DLD1 (cell line): ENCODE measurements around the gene DKC1.

ENCODE experiments used
- in situ Hi-C: cut with HindIII; loops from 2 replicates; pipeline ENCODE4 v1.10.0; 2017; ENCODE audit warnings: low sequenced_read_pairs

Gene DKC1

DNA sequence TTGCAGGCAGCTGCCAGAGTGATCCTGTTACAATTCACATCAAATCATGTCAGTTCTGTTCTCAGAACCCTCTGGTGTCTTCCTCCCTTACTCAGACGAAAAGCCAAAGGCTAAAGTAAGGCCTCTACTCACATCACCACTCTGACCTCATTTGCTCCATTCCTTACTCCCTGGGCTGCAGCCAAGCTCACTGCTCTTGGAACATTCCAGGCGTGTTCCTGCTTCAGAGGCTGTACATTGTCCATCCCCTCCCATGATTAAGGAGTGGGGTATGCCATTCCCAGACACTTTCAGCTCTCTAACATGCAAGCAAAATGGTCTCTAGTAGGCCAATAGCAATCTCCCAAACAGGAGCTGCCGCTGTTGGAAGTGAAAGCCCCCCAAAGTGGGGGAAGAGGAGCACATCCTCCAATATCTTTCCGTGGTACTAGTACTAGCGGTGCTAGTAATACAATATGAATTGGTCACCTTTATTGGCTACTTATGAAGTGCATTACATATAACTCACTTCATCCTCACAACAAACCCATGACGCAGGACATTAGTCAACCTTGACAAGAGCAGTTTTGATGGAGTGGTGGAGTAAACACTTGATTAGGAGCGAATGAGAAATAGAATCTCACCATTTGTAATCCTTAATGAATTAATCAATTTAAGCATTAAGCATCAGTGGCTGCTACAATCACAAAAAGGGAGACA lies 26.8 kb upstream of the DKC1 start:
- in situ Hi-C loops, result no loop called here

GRCh38 chrX:154737136-154737535 lies 25.5 kb upstream of the DKC1 start:
- in situ Hi-C loops, result no loop called here

DNA sequence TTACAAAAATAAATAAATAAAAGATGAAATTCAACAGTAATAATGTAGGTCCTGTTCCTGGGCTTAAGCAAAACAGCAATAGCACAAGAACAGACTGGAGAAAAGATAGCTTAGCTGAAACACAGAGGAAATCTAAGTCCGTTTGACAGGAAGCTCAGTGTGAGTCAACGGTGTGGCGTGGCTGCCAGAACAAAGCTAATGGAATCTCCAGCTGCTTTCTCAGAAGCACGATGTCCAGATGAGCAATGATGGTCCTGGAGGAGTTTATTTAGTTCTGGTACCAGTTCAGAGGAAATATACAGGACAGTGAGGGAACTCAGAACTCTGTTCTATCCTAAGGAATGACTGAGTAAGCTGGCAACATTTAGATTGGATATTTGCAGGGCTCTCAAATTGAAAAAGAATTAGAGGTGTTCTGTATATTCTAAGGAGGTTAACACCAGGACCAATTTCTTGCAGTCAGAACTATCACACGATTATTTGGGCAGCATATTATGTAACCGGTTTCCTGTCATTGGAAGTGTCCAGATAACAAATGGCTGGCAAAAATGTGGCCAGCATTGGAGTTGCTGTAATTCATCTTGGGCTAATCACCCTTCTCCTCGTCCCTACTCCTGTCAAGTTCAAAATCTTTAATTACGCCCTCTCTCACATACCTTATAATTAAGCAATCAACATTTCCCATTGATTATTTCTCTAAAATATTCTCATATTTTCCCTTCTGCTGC lies 24.5 kb upstream of the DKC1 start:
- in situ Hi-C loops, result no loop called here

DNA sequence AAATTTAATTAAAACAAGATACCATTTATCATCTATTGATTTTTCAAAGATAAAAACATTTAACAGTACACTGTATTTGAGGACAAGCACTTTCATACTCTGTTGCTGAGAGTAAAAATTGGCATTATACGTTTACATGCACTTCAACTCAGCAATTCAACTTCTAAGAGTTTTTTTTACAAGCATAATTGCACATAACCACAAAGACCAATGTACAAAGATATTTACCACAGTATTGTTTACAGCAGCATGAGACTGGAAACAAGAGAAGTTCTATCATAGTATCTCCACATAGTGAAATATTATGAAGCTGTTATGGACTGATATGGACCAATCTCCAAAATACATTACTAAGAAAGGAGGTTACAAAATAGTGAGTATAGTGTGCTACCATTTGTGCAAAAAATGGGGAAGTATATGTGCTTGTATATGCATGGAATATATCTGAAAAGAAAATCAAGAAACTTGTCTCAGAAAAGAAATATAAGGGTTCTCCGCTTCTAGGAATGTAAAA lies 22.7 kb upstream of the DKC1 start:
- in situ Hi-C loops, result no loop called here

DNA sequence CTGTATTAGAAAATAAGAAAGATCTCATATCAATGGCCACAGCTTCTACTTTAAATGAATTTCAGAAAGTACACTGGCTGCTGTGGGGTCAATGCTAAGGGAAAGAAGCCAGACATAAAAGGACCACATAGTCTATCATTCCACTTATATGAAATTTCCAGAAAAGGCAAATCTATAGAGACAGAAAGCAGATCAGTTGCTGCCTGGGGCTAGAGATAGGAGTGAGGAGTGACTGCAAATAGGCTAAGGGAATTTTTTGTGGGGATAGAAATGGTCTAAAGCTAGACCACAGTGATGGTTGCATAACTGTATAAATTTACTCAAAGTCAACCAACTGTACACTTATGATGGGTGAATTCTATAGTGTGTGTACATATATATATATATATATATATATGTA lies 20.1 kb upstream of the DKC1 start:
- in situ Hi-C loops, result no loop called here

DNA sequence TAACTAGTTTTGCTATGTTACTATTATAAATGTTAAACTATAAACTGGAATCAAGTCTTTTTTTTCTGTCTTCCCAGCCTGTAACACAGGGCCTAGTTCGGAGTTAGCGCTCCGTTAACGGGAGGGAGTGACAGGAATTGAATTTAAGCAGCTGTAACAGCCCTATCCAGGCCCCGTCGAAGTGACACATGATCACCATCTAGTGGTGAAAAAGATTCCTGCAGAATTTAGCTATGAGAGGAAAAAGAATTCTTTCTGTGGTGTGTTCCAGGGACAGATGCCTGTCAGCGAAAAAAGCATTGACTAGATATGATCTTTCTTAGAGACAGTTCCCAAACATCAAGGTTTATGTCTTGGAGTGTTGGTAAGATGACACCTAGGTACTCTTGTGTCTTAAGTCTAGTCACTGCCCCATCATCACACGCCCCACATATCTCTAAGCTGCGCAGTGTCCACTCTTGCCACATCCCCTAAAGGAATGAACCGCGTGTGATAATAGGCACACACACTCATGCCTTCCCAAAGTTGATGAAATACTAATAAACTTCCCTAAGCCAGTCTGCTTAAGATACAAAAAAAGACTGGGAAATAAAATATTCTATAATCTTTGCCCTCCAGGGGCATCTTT lies 13.8 kb upstream of the DKC1 start:
- in situ Hi-C loops, result no loop called here

GRCh38 chrX:154749856-154750255 lies 12.8 kb upstream of the DKC1 start:
- in situ Hi-C loops, result no loop called here

DNA sequence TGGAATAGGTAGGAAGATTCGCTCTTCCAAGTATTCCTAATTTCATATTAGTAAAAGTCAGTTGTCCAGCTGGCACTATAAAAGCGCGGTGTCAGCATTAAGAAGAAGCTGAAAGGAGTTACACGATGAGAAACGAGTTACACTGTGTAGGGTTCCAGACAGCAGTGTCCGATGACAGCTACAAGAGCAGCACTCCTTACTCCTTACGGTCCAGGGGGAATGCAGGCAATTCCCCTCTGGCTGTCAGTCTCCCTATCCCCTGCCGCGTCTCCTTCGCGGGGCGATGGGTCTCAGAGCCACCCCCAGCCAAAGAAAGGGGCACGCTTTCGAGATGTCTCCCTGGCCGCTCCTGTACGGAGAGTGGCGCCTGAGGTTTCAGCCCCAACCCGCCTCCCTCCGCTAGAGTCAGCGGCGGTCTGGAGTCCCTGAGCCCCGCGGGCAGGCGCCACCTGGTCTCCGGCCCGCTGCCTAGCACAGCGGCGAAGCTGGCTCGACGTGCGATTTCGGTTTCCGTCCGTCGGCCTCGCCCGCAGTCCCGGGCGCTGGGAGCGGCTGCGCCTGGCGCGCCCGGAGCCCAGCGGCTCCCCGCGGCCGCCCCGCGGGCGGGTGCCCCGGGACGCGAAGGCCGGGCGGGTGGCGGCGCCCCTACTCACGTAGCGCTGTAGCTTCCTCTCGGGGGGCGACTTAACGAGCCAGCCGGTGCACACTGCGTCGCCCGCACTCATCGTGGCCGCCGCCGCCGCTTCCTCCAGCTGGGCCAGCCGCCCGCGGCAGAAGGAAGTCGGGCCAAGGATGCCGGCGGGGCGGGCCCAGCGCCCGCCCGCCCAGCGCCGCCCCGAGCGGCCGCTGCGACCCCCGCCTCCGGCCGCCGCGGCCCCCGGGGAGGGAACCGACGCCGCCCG lies 12.1 kb upstream of the DKC1 start, which contains the start of gene GAB3:
GAB3 (minus strand) TSS at position 777 of the 902 bp plus-strand sequence; CDS start at position 725, 52 bp downstream.
- in situ Hi-C loops, result no loop called here

GRCh38 chrX:154751203-154751668 lies 11.4 kb upstream of the DKC1 start:
- in situ Hi-C loops, result no loop called here

DNA sequence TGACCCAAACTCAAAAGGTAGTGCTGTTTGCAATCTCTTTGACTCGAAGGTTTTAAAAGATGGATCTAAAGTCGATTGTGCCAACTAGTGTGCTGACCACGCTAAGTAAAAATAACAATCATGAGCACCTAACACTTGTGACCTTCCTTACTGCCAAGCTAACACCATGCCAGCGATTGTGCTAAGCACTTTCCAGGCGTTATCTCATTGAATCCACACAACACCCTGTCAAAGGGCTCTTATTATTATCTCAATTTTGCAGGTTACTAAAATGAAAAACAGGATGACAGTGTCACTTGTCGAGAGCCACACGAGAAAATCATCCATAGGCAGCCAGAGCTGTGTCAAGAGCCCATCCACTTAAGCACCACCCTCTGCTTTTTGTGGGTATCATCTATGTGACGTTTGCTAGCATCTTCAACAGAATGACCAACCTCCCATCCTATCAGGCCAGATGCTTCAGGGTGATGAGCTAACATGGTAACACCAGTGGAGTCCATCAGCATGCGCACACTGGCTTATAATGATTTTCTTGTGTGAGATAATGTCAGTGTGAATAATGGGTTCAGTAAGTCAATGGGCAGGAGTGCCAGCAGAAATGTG lies 10.9 kb upstream of the DKC1 start:
- in situ Hi-C loops, result no loop called here

GRCh38 chrX:154758696-154759095 lies 4.0 kb upstream of the DKC1 start:
- in situ Hi-C loops, result no loop called here

DNA sequence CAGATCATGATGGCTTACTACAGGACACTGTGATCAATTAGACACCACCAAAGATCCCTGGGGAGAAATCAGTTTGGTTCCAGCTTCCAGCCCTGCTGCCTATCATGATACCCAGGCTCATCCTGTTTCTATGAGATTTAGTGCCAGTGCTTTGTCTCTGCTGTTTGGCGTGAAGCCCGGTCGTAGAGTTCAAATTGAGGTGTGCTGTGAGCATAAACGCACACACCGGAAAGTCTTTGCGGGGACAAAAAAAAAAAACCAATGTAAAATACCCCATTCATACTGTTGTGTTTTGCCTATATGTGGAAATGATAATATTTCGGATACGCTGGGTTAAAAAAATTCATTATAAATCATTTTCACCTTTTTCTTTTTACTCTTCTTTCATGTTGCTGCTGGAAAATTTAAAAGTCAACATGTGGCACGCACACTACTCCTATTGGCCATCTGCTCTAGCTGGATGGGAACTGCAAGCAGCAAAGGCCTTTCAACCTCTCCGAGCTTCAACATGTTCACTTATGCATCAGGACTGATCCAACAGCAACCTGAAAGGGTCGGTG lies 607 bp upstream of the DKC1 start:
- in situ Hi-C loops, result no loop called here

- in situ Hi-C loops, result no loop called here
Observed at GRCh38 chrX:154774622-154775021, 12.0 kb downstream of the DKC1 start.

- in situ Hi-C loops, result no loop called here
Observed at GRCh38 chrX:154775419-154776349, 13.0 kb downstream of the DKC1 start.

- in situ Hi-C loops, result no loop called here
Observed at GRCh38 chrX:154776753-154777152, 14.1 kb downstream of the DKC1 start.

DNA sequence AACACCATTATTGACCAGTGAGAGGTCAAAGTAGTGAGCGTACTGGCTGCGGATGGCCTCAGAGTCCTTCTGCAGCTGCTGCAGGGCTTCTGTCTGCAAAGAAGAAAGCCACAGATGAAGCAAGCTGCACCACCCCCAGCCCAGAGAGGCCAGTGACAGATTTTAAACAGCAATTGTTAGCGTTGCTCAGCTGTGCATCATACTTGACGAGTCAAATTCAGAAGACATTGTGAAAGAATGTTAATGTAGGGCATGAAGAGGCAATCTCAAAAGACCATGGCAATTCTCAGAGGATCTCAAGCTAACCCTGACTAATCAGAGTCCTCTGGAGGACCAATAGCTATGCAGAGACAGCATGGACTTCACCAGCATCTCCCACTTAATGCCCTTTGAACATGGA lies 16.6 kb downstream of the DKC1 start:
- in situ Hi-C loops, result no loop called here

- in situ Hi-C loops, result no loop called here
Observed at GRCh38 chrX:154780968-154781367, 18.3 kb downstream of the DKC1 start.

DNA sequence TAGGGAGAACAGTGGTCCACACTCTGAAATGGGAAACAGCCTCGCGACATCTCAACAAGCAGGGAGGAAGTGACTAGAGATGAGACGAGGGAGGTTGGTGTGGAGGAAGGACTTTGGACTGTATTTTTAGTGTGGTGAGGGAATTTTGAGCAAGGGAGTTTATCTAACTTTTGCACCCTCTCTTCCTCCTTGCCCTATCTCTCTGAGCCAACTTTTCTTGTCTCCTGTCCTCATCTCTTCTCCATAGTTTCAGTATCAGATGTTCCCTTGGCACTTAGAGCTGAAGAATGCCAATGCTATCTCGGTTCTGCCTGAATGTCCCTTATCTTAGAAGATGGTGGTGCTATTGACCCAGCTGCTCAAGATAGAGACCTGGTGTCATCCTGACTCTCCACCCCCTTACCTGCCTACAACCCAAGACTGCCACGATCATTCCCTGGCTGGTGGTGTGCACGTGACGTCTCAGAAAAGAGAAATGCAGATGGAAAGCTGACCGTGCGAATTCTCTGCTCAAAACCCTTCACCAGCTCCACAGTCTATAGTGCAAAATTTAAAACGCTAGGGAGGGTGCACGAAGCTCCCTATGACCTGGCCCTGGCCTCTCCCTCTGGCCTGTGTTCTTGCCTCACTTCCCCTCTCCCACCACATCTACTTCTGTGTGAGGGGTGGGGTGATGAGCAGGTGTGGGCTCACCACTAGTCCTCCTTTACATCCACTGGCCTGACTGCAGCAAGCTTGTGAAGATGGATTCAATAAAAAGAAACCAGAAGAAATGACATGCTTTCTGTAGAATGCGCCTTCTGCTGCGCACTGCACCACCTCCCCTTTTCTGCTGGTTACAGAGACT lies 21.7 kb downstream of the DKC1 start:
- in situ Hi-C loops, result no loop called here
